Activated CD8-positive, alpha-beta memory T cell treated with anti-CD3 and anti-CD28 coated beads, Interleukin-2, amount 50 U/mL, for 24 hours (primary cell): ENCODE results near the gene MTMR6.

ENCODE experiments used
- DNase-seq: peaks from one replicate; pipeline ENCODE4 v3.0.0-alpha.2; 2020; ENCODE audit errors: extremely low read depth

MTMR6 gene

DNA sequence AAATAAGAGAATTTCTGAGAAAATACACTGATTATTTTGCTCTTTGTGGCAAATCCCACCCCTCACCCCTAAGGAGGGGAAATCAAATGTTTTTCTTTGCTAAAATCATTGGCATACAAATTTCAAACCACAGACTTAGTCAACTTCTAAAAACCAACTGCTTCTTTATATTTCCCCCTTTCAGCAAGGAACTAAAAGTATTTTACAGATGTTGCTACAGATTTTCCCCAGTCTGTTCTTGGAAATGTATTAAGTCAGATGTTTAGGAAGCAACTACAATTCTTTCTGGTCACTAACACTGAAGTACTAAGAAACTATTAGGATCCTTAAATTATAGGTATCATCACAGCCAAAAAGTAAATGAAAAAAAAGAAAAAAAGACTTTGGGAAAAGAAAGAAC lies 6.9 kb downstream of the MTMR6 start:
- DNase-seq = no peak

DNA sequence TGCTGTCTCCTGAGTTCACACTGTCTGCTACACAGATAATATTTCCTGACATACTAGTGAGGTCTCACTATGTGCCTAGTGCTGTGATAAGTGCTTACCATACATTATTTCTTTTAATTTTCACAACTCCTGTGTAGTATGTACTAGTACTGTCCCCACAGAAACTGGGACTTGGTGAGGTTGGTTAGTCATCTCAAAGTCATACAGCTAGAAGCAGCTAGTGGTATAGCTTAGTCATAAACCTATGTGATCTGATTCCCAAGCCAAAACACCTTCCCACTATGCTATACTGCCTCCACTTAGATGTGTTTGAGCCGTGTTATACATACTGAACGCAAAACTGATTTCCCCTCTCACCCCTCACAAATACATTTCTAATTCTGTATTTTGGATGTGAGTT lies 10.5 kb downstream of the MTMR6 start:
- DNase-seq = no peak

DNA sequence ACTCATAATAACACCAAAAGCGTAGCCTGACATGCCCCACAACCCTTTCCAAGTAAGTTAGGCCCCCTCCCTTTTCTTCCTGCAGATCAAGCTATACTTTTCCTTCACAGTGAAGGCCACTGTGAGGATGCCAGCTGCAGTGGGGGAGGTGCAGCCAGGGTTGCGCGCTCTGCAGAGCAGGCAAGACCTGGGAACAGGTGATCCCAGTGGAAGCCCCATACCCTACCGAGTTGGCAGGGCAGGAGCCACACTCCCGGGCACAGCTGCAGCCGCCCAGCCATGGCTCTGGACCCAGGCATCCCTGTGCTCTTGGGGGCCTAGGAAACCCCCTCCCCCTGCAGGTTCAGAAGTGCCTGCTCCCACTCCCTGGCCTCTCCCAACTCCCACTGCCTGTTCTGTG lies 18.7 kb downstream of the MTMR6 start:
- DNase-seq = no peak

DNA sequence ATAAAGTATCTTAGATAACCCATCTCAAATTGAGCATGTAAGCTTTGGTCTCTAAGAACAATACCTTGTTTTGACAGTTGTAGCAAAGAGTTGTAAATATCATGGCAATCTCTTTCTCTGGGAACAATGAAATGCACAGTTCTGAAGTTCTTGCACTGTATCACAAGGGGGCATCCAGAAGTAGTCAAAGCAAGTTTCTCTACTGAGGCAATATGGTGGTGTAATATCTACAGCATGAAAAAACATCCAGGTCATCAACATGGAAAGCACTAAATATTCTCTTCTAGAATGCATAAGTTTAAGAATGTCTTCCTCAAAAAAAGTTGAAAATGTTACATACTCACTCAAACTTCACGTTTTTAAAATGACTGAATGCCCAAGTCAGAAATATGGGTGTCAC lies 19.6 kb downstream of the MTMR6 start:
- no peak for DNase-seq

DNA sequence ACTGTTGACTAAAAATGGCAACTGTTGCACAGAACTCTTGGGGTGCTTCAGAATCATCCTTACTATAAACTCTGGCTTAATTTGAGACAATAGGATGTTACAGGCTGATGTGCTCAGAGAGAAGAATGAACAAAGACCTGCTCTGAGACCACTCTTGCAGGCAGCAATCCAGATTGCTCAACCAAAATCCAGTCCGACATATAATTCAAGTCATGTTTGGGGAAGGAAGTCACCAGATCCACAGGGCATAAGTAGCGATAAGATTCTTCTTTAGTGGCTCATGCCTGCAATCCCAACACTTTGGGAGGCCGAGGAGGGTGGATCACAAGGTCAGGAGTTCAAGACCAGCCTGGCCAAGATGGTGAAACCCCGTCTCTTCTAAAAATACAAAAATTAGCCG lies 20.6 kb downstream of the MTMR6 start:
- DNase-seq = no peak

DNA sequence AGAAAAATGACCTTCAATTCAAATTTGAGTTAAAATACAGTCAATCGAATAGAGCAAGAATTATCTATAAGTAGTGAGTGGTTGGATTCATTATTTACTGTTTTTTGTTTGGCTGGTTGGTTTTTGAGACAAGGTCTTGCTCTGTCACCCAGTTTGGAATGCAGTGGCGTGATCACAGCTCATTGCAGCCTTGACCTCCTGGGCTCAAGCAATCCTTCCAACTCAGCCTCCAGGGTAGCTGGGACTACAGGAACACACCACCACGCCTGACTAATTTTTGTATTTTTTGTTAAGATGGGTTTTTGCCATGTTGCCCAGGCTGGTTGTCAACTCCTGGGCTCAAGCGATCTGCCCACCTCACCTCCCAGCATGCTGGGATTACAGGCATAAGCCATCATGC lies 25.0 kb downstream of the MTMR6 start:
- DNase-seq = no peak

DNA sequence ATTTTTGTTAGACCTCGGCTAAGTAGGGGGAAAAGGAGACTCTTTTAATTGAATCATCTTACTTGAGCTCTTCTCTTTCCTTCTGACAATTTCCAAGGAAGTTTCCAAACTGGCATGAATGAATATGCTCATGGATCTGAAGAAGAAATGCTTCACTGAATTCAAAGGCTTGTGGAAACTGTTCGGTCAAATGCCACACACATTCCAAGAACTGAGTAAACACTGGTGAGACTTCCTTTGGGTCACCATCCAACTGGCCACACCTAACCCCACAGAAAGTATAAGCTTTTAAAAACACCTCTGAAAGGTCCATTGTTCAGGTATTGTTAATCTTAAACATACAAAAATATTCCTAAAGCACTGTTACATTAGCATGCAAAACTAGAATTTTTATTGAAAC lies 33.6 kb downstream of the MTMR6 start:
- no peak for DNase-seq

DNA sequence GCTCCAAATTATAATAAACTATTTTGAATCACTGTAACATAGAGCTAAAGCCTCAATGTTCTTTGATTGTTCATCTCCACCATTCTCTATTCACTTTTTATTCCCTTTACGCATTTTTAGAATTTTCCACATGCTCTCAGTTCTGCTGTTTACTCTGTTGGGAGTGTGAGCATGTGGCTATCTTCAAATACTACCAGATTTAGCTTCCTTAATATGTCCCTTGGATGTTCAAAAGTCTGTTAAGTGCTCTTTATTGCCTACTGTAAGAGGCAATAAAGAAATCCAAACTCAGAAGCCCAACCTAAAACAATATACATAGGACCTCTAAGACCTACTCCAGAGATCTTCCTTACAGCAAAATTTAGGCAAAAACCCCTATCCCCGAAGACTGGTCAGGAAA lies 34.5 kb downstream of the MTMR6 start:
- no peak for DNase-seq

DNA sequence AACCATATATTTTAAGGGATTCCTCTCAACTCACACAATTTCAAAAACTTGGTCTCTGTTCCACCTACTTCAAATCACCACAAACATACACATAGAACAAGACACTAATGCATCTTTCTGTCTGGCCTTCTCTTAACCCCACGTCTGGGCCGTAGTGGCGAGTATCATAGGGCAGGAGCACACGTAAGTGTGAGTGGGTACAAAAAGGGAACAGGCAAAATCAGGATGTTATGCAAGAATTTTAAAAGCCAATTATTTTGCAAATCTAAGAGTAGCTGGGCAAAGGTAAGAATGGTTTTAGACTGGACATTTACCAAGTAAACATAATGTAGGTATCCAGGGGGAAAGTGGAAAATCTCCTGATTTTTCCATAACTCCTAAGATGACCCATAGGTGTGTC lies 35.1 kb downstream of the MTMR6 start:
- DNase-seq = no peak

DNA sequence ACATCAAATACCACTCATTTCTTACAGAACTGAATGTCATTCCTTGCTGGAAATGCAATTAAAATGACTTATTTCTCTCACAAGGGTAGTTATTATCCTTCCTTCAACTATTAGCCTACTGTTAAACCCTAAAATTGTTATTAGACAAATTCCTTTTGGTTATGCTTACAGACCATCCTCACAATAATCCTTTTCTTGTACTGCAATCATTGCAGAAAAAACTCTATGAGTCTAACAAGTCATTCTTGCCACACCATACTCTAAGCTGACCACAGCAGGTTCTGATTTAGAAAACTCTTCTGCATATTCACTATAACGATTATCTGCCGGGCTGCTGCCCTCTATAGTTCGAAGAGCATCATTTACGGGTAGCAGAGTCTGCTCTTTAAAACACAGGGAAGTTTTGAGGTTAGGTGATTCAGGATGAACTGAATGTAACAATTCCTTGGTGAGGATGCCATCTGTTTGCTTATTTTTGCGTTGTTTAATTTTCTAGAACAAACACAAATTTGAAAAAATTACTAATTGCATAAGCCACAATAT lies 38.2 kb downstream of the MTMR6 start:
- DNase-seq = no peak

DNA sequence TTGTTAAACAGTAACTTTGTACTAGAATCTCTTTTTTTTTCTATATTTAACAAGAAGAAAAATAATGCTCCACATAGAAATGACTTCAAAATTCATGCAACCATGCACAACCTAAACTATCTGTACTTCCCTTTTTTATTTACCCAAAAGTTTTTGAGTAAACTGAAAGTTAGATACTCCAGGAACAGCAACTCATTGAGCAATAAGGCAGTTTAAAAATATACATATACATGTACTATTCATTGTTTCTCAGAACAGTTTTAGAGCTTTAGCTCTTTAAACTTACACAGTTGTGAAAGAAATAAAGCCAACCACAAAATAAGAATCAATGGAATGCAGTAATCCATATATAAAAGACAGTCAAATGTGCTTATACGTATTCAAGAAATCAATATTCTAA lies 39.2 kb downstream of the MTMR6 start:
- no peak for DNase-seq

DNA sequence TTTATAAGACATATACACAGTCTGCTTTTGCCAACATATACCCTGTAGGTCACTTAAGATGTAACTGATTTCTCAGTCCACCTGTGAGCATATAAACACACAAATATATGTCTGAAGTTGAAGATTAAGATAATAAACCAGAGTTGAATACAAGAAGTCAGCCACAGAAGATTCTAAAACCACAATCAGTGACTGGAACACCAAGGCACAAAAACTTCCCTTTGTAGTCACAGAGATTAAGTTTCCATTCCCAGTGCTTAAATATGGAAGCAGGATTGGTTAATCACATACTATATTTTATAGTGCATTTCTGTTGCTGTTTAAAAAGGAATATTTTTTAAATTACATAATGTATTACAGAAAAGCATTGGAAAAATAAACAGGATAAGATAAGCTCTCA lies 39.9 kb downstream of the MTMR6 start:
- DNase-seq = no peak

DNA sequence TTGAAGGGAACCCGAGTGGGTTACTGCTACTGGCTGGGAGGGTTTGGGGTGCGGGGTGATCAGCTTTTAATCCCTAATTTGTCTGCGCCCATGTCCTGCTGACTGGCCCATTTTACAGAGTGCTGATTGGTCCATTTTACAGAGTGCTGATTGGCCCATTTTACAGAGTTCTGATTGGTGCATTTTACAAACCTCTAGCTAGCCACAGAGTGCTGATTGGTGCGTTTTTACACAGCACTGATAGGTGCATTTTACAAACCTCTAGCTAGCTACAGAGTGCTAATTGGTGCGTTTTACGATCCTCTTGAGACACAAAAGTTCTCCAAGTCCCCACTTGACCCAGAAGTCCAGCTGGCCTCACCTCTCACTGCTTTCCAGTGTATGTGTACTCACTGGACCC lies 43.2 kb downstream of the MTMR6 start:
- DNase-seq = no peak

DNA sequence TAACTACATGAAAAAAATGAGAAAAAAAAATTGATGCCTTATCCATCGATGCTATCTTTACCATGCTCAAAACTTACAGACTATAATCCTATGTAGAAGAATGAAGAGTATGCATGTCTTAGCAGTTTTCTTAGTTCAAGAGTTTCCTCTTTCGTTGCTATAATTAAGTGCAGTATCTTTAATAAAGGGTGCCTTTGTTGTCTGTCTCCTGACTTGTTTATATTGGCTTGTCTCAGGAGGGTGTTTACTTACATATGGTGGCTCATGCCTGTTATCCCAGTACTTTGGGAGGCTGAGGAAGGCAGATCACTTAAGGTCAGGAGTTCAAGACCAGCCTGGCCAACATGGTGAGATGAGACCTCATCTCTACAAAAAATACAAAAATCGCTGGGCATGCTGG lies 44.3 kb downstream of the MTMR6 start:
- DNase-seq = no peak

DNA sequence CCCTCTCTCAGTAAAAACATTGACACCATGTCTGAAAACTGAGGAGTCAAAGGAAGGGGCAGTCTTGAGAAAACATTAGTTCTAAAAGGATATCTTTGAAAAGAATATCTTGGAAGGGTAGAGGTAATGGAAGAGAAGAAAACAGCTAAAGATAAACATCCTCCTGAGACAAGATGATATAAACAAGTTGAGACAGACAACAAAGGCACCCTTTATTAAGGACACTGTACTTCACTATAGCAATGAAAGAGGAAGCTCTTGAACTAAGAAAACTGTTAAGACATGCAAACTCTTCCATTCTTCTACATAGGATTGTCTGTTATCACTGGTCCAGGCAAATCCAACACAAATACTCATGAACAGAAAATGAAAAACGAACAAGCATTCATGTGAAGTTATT lies 46.3 kb downstream of the MTMR6 start:
- DNase-seq = no peak

DNA sequence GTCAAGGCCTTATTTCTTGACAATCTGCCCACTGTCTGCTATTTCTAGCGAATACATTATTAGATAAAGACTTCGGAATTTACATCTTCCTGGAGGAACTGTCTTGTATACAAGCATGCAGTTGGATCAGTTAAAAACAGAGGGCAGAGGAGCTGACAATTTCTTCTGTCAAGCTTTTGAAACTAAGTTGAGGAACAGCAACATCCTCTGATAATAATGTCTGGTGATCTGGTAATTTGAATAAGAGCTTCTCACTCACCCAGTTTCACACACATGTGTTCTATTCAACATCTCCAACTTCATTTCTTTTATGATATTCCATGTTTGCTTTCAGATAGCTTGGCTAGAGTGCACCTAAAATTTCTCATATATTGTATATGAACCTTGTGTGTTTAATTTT lies 50.2 kb downstream of the MTMR6 start:
- DNase-seq = no peak

DNA sequence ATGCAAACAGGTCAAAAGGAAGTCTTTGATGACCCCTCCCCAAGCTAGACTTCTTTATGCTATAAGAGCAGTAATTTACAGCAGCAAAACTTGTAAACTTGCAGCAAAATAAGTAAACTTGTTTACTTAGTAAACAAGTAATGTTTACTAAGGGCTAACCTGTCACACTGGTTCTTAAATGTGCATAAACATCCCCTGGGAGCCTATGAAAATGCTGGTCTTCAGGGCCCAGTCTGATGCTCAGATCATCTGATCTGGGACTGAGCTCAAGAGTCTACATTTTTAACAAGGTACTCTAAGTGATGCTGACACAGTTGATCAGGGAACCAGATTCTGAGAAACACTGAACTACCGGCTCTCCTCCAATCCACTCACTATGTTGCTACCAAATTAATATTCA lies 53.4 kb downstream of the MTMR6 start:
- no peak for DNase-seq

DNA sequence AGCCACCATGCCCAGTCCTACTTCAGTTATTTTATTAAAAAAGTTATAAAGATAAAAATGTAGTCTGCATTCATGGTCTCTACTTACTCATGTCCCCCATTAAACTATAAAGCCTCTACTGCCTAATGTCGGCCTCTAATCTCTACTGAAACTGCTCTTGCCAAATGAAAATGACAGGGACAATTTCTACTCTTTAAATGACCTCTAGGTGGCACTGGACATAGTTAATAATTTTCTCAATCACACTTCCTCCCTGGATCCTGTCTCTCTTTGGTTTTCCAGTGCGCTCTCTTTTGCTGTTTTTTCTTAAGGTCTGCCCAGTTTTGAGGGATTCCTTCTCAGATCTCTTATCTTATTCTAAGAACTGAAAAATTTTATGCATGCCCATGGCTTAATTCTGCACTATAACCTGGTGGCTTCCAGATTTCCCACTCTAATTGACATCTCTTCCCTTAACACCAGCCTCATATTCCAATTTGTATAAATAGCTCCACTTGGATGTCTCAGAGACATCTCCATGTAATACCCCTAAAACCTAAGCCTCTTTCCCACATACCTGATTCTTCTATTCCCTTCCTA lies 54.3 kb downstream of the MTMR6 start:
- no peak for DNase-seq

DNA sequence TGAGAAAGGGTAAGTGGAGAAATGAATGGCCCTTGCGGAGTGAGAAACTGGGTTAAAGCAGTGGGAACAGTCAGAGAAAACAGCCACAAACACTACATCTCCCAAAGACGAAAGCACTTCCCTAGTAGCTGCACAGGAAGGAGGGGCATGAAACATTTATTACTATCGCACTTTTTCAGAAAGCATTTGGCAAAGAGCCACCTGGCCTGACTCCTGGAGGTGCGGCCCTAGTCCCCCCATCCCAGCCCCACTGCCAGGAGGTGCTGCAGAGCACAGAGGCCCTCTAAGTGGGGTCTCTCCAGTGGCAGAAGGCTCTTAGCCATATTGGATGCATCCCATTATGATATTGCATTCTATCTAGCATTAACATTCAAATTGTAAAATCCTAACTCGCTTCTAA lies 55.8 kb downstream of the MTMR6 start:
- no peak for DNase-seq

DNA sequence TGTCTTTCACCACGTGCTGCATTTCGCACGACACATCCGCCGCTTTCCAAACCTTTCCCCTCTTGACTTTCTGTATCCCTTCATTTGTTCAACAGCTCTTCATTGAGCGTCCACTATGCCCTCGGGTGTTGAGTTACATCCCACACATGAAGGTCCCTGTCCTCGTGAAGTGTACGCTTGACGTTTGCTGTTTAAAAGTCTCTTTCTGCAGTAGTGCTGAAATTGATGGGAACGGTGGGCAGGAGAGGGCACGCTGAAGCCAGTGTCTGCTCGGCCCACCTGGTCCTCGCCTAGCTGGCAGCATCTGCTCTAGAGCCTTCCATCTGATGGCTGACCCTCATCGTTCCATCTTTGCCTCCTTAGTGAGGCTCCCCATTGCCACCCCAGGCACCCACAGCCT lies 59.6 kb downstream of the MTMR6 start:
- no peak for DNase-seq

DNA sequence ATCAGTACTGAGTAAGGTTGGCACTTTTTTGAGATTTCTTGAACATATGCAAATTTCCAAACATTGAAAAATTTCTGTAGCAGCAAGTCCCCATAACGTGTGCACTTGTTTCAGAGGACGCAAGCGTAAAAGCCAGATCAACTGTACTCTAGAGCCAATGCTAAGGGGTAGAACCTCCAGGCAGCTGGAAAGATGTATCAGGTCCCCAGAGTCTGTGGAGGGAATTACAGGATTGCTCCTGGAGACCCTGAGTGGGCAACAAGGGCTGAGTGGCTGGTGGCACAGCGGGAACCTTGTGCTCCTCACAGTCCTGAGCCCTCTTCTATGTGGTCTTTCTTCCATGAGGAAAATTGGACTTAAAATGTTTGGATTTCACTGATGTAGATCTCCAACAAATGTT lies 61.3 kb downstream of the MTMR6 start:
- DNase-seq = no peak

DNA sequence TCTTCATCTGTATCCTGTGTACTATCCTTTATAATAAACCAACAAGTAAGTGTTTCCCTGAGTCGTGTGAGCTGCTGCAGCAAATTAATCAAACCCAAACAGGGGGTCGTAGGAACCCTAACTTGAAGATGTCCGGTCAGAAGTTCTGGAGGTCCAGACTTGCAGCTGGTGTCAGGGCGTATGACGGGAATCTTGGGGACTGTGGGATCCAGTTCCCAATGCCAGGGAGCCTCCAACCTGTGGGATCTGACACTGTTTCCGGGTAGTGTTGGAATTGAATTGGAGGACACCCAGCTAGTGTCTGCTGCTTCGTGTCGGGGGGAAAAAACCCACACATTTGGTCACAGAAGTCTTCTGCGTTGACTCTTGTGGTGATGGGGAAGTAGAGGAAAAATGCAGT lies 63.1 kb downstream of the MTMR6 start:
- no peak for DNase-seq

DNA sequence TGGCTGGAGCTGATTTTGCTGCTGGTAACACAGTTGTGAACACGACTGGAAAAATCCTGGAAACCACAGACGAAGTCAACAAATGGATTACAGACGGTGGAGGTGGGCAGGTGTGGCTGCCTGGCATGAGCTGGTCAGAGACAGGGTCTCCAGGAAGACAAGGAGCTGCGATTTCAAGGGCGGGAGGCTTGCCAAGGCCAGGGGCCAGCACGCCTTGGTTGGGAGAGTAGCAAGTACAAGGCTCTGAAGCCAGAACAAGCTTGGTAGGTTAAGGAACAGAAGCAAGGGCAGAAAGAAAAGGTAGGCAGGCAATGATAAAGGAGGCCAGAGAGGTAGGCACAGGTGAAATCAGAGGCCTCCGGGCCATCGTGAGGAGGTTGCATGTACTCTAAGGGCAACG lies 64.5 kb downstream of the MTMR6 start:
- no peak for DNase-seq

DNA sequence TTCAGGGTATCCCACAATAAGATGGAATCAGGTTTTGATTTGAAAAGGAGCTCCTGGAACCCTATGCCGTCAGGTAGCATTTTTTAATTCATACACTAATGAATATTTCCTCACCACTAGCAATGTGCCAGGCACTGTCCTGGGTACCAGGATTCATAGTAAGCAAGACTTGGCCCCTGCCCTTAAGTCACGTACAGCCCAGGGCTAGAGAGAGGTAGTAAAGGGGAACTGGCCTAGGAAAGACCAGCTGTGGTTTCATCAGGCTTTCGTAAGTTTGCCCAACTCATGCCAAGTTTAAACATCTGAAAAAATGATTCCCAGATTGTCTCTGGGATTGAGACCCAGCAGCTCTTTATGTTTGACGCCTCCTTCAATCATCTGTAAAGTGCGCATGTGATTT lies 69.3 kb downstream of the MTMR6 start:
- no peak for DNase-seq
